ENCODE results near the gene SLC22A14.

DNA sequence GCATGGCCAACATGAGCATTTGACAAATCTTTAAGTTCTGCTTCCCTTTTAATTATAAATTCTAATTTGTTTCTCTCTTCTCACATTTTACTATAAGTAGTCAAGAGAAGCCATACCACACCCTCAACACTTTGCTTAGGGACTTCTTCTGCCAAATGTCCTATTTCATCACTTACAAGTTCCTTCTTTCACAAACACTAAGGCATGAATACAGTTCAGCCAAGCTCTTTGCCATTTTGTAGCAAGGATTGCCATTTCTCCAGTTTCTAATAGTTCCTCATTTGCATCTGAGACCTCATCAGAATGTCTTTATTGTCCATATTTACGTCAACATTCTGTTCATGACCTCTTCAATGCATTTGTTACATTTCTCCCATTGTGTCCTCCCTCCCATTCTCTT, 29.4 kb downstream of the SLC22A14 start:
- TF ChIP-seq, protein P1, sequence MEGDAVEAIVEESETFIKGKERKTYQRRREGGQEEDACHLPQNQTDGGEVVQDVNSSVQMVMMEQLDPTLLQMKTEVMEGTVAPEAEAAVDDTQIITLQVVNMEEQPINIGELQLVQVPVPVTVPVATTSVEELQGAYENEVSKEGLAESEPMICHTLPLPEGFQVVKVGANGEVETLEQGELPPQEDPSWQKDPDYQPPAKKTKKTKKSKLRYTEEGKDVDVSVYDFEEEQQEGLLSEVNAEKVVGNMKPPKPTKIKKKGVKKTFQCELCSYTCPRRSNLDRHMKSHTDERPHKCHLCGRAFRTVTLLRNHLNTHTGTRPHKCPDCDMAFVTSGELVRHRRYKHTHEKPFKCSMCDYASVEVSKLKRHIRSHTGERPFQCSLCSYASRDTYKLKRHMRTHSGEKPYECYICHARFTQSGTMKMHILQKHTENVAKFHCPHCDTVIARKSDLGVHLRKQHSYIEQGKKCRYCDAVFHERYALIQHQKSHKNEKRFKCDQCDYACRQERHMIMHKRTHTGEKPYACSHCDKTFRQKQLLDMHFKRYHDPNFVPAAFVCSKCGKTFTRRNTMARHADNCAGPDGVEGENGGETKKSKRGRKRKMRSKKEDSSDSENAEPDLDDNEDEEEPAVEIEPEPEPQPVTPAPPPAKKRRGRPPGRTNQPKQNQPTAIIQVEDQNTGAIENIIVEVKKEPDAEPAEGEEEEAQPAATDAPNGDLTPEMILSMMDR (IDR thresholded peaks at IDR 0.05 in 2 of 3, conservative IDR thresholded peaks at IDR 0.05 in 1 of 3; ENCODE audit: borderline replicate concordance in 1 of 3, insufficient read depth in 1 of 3, low read depth in 2 of 3, low read length in 2 of 3), result no peak
- TF ChIP-seq, protein P2, sequence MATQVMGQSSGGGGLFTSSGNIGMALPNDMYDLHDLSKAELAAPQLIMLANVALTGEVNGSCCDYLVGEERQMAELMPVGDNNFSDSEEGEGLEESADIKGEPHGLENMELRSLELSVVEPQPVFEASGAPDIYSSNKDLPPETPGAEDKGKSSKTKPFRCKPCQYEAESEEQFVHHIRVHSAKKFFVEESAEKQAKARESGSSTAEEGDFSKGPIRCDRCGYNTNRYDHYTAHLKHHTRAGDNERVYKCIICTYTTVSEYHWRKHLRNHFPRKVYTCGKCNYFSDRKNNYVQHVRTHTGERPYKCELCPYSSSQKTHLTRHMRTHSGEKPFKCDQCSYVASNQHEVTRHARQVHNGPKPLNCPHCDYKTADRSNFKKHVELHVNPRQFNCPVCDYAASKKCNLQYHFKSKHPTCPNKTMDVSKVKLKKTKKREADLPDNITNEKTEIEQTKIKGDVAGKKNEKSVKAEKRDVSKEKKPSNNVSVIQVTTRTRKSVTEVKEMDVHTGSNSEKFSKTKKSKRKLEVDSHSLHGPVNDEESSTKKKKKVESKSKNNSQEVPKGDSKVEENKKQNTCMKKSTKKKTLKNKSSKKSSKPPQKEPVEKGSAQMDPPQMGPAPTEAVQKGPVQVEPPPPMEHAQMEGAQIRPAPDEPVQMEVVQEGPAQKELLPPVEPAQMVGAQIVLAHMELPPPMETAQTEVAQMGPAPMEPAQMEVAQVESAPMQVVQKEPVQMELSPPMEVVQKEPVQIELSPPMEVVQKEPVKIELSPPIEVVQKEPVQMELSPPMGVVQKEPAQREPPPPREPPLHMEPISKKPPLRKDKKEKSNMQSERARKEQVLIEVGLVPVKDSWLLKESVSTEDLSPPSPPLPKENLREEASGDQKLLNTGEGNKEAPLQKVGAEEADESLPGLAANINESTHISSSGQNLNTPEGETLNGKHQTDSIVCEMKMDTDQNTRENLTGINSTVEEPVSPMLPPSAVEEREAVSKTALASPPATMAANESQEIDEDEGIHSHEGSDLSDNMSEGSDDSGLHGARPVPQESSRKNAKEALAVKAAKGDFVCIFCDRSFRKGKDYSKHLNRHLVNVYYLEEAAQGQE (IDR thresholded peaks at IDR 0.05; ENCODE audit: low read depth), result no peak
- TF ChIP-seq YY1 (IDR thresholded peaks at IDR 0.05; ENCODE audit: extremely low read depth, insufficient replicate concordance, low read depth, low read length) (no peak), ZNF274 (IDR thresholded peaks at IDR 0.05; ENCODE audit: low read depth, low read length) (no peak), POLR2AphosphoS5 (IDR thresholded peaks at IDR 0.05; ENCODE audit: low read depth, low read length) (no peak)
